T-helper 17 cell (primary cell): Measurements from ENCODE around the gene RPS26. TPM values are rescaled to one million over a fixed set of nuclear protein-coding genes. Genes with fewer than 3 reads are reported as not detected.
A peak's percentile ranks its signal among the peaks of the same experiment; 100 is the strongest.
"Not testable (repeated sequence)": the region's sequence is repeated elsewhere in the genome, so short reads cannot be mapped to it uniquely, and the experiment has no call there.

Experiments
- ATAC-seq: fragments of 150-1000 bp; cut with Tn5 transposase; 2 replicates; pipeline ENCODE4 v1.10.0; 2021; ENCODE audit warnings: mild to moderate bottlenecking, moderate library complexity
- DNase-seq, 3 donors: peaks; one replicate each; pipeline versions ENCODE4 v3.0.0 to v3.0.0-alpha.2; 2020 to 2021
- H3K9me3 ChIP-seq: one replicate; pipeline ENCODE4 v1.7.0; 2013; ENCODE audit warnings: low read length, mild to moderate bottlenecking; ENCODE audit not compliant: control insufficient read depth, poor library complexity, severe bottlenecking
- H3K27ac Mint-ChIP-seq: one replicate; pipeline ENCODE4 v1.8.0; 2022; ENCODE audit warnings: mild to moderate bottlenecking, moderate library complexity, mixed read lengths
- H3K27me3 Mint-ChIP-seq: one replicate; pipeline ENCODE4 v1.8.0; 2022; ENCODE audit warnings: mixed read lengths
- H3K36me3 Mint-ChIP-seq: one replicate; pipeline ENCODE4 v1.8.0; 2022; ENCODE audit warnings: low read depth, mixed read lengths
- H3K4me1 Mint-ChIP-seq: one replicate; pipeline ENCODE4 v1.8.0; 2022; ENCODE audit warnings: mild to moderate bottlenecking, mixed read lengths
- H3K4me3 Mint-ChIP-seq: one replicate; pipeline ENCODE4 v1.8.0; 2022; ENCODE audit warnings: mild to moderate bottlenecking, moderate library complexity, mixed read lengths
- total RNA-seq, 4 donors: library from RNA in 2 of 4; stranded (reverse) in 2 of 4; gene quantifications; one replicate each; pipeline ENCODE4 v1.2.3 and lab custom pipeline; 2022 to 2026

The RPS26 gene
- 10 to 100 TPM; 46.9 to 72.3 TPM for total RNA-seq
- total RNA-seq (lab: John Stamatoyannopoulos, UW), result 166 to 257 reads per million in 2 donors

DNA sequence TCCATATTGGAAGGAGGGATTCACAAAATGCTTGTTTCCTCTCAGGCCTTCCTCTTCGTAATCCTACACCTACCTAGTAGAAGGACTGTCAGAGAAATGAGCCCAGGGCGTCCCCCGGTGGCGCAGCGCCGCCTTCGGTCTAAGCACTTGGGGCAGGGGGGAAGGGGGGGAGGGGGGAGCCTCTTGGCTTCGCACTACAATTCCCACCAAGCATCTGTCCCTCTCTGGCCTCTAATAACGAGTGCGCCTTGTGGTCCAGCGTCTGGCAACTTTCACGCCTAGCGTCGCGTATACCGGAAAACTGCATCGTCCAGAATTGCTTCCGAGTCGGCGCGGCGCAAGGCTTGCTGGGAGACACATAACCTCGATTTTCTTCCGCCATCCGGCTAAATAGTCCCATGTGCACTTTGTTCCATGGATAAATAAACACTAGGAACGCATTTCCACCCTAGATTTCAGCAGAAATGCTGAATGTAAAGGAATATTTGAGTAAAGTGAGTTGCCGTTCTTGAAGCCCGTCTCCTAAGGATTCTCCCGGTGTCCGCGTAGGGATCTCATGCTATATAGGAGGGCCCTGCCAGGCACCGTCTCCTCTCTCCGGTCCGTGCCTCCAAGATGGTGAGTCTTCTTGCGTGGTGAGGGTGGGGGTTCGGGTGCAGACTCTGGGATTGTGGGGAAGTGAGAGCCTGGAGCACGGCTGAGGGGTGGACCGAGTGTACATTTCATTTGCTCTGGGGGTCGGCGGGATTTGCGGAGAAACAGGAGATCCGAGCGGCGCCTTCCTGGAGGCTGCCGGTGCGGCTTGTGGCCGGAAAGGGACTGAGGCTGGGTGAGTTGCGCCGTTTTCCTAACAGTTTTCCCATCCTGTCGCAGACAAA, at the start of gene RPS26:
RPS26 (plus strand) TSS at position 367 of the 878 bp plus-strand sequence; CDS start at position 616, 249 bp downstream.
- Mint-ChIP-seq H3K4me3 (peak within 1 kb of the TSS; percentile 98), H3K36me3 (peaks cover 7% of the 10 kb centered on the region), H3K4me1 (peaks cover 21% of the 10 kb centered on the region)

GRCh38 chr12:55993230-55993853, 48.4 kb upstream of the RPS26 start:
- no peak overlapping the region for H3K4me3 Mint-ChIP-seq
- H3K27ac Mint-ChIP-seq, result peak overlapping the region; percentile 65
- DNase-seq (no peak), ATAC-seq (no peak)
- no peaks in the 10 kb centered on the region for H3K36me3 Mint-ChIP-seq
- peaks cover 4% of the 10 kb centered on the region for H3K27me3 Mint-ChIP-seq
- peaks cover 11% of the 10 kb centered on the region for H3K4me1 Mint-ChIP-seq
- no peaks in the 10 kb centered on the region for H3K9me3 ChIP-seq

More for the DNA sequence above, at the start of gene RPS26:
- H3K9me3 ChIP-seq, result no peaks in the 10 kb centered on the region
- Mint-ChIP-seq H3K27ac (peak within 1 kb of the TSS; percentile 98), H3K27me3 (no peaks in the 10 kb centered on the region)
- ATAC-seq (peak; percentile 93), DNase-seq (peak; percentile 77 to 91 (median 86))

- Mint-ChIP-seq H3K4me1 (peaks cover 11% of the 10 kb centered on the region), H3K36me3 (no peaks in the 10 kb centered on the region), H3K27ac (peak overlapping the region; percentile 21), H3K27me3 (peaks cover 4% of the 10 kb centered on the region), H3K4me3 (no peak overlapping the region)
- no peaks in the 10 kb centered on the region for H3K9me3 ChIP-seq
- no peak for DNase-seq
- no peak for ATAC-seq
Measured at GRCh38 chr12:55995366-55995765, 46.4 kb upstream of the RPS26 start.

- no peaks in the 10 kb centered on the region for H3K9me3 ChIP-seq
- Mint-ChIP-seq H3K36me3 (no peaks in the 10 kb centered on the region), H3K4me1 (peaks cover 11% of the 10 kb centered on the region), H3K27me3 (peaks cover 4% of the 10 kb centered on the region), H3K27ac (peak overlapping the region; percentile 21), H3K4me3 (no peak overlapping the region)
- DNase-seq (peak; percentile 34 to 51 (median 36)), ATAC-seq (peak; percentile 86)
Measured at GRCh38 chr12:55996201-55996714, 45.5 kb upstream of the RPS26 start.

- peaks cover 11% of the 10 kb centered on the region for H3K4me1 Mint-ChIP-seq
- H3K27ac Mint-ChIP-seq, result peak within 1 kb of the TSS; percentile 21
- peak; percentile 62 for ATAC-seq
- H3K36me3 Mint-ChIP-seq, result no peaks in the 10 kb centered on the region
- DNase-seq, result no peak
- H3K27me3 Mint-ChIP-seq, result peaks cover 4% of the 10 kb centered on the region
- no peaks in the 10 kb centered on the region for H3K9me3 ChIP-seq
- H3K4me3 Mint-ChIP-seq, result no peak within 1 kb of the TSS
Measured at GRCh38 chr12:55996715-55997534, 44.8 kb upstream of the RPS26 start, which contains the start of gene SUOX. SUOX (plus strand) TSS chr12:55997276; CDS start chr12:56002222, 4,946 bp downstream.

DNA sequence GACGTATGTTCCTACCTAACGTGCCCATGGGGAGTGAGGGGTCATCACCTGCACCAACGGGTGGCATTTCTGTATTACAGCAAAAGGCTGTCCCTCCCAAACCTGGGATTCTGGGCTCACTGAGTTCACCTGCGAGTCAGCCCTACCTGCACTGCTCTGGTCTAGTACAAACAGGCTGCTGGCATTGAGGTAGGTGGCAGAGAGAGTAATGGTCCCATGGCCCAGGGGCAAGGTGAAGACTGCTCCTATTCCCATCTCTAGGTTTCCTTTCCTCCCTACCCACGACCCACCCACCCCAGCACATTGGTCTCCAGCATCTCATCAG, 44.2 kb upstream of the RPS26 start:
- Mint-ChIP-seq H3K27ac (no peak overlapping the region), H3K36me3 (no peaks in the 10 kb centered on the region), H3K4me1 (peaks cover 11% of the 10 kb centered on the region), H3K27me3 (peaks cover 4% of the 10 kb centered on the region), H3K4me3 (no peak overlapping the region)
- DNase-seq (no peak), ATAC-seq (no peak)
- H3K9me3 ChIP-seq, result no peaks in the 10 kb centered on the region

GRCh38 chr12:55999522-55999921, 42.2 kb upstream of the RPS26 start:
- not testable (repeated sequence) for H3K36me3 Mint-ChIP-seq, DNase-seq, ATAC-seq

GRCh38 chr12:55999999-56000540, 41.6 kb upstream of the RPS26 start:
- H3K9me3 ChIP-seq, DNase-seq, H3K27ac Mint-ChIP-seq, ATAC-seq, H3K4me3 Mint-ChIP-seq, H3K36me3 Mint-ChIP-seq, H3K27me3 Mint-ChIP-seq: not testable (repeated sequence)
- peaks cover 11% of the 10 kb centered on the region for H3K4me1 Mint-ChIP-seq

More at GRCh38 chr12:55999522-55999921, 42.2 kb upstream of the RPS26 start:
- not testable (repeated sequence) for H3K4me3 Mint-ChIP-seq, H3K27ac Mint-ChIP-seq, H3K27me3 Mint-ChIP-seq, H3K9me3 ChIP-seq, H3K4me1 Mint-ChIP-seq

DNA sequence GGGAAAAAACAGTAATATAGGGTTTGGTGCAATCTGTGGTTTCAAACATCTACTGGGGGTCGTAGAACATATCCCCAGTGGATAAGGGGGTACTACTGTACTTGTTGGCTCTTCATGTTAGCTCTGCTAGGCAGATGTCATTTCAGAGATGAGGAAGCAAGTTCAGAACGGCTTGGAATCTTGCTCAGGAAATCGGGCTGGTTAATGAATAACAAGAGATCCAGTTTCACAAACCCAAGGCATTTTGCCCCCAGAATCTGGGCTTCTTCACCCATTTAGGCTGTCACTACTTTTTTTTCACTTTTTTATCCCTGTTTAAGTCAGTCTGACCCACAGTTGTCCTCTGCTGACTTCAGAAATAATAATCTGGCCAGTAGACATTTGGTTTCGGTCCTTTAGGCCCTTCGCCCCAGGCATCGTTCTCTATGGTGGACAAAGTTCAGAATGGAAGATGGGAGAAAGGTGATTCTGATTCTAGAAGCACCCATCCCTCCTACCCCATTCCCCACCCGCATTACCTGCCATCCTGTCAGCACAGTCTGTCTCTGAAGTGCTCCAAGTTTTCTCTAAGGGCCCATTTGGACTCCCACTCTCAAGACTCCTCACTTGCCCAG, 40.1 kb upstream of the RPS26 start:
- H3K9me3 ChIP-seq, result no peaks in the 10 kb centered on the region
- no peak for DNase-seq
- Mint-ChIP-seq H3K27me3 (peaks cover 4% of the 10 kb centered on the region), H3K4me1 (peaks cover 12% of the 10 kb centered on the region), H3K4me3 (no peak overlapping the region), H3K27ac (peak overlapping the region; percentile 45), H3K36me3 (no peaks in the 10 kb centered on the region)
- no peak for ATAC-seq

DNA sequence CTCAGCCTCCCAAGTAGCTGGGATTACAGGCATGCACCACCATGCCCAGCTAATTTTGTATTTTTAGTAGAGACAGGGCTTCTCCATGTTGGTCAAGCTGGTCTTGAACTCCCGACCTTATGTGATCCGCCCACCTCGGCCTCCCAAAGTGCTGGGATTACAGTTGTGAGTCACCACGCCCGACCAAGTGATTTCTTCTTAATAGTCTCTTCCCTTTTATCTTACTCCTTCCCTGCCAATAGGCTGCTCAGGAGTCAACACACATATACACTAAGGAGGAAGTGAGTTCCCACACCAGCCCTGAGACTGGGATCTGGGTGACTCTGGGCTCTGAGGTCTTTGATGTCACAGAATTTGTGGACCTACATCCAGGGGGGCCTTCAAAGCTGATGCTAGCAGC, 38.3 kb upstream of the RPS26 start:
- not testable (repeated sequence) for H3K4me3 Mint-ChIP-seq, DNase-seq, H3K9me3 ChIP-seq, H3K27ac Mint-ChIP-seq, ATAC-seq, H3K27me3 Mint-ChIP-seq, H3K36me3 Mint-ChIP-seq
- H3K4me1 Mint-ChIP-seq, result peaks cover 19% of the 10 kb centered on the region

GRCh38 chr12:56004211-56004610, 37.5 kb upstream of the RPS26 start:
- Mint-ChIP-seq H3K4me3 (no peak overlapping the region), H3K27ac (no peak overlapping the region), H3K36me3 (no peaks in the 10 kb centered on the region), H3K4me1 (peaks cover 23% of the 10 kb centered on the region), H3K27me3 (no peaks in the 10 kb centered on the region)
- ATAC-seq (no peak), DNase-seq (no peak)
- no peaks in the 10 kb centered on the region for H3K9me3 ChIP-seq
